Right lobe of liver (tissue), 6 donors: ENCODE measurements around the gene RCL1. TPM values are rescaled to one million over a fixed set of nuclear protein-coding genes. Genes with fewer than 3 reads are reported as not detected.

Experiments used
- ATAC-seq, 4 donors: fragments of 200-7000 bp; cut with Tn5 transposase; one replicate each; pipeline ENCODE4 v1.9.1; 2020; ENCODE audit warnings: mild to moderate bottlenecking in 4 of 4, moderate library complexity in 4 of 4
- DNase-seq, 3 donors: peaks; one replicate each; pipeline ENCODE4 v3.0.0-alpha.2; 2020
- H3K27ac ChIP-seq, 3 donors: fragments of 200-600 bp; one replicate each; pipeline ENCODE4 v1.8.0; 2022
- H3K27me3 ChIP-seq, 2 donors: fragments of 200-600 bp; one replicate each; pipeline ENCODE4 v1.8.0; 2022
- H3K36me3 ChIP-seq, 4 donors: fragments of 200-600 bp; sonication (generic) in 1 of 4; one replicate each; pipeline versions ENCODE4 v1.5.1 to v1.8.0; 2017 to 2022; ENCODE audit warnings: control low read depth in 1 of 4
- H3K4me1 ChIP-seq, 4 donors: fragments of 200-600 bp; sonication (generic) in 1 of 4; one replicate each; pipeline versions ENCODE4 v1.5.1 to v1.8.0; 2017 to 2022; ENCODE audit warnings: control low read depth in 1 of 4
- H3K4me3 ChIP-seq, 3 donors: fragments of 200-600 bp; one replicate each; pipeline ENCODE4 v1.8.0; 2022
- H3K9me3 ChIP-seq, 4 donors: fragments of 200-600 bp; sonication (generic) in 1 of 4; one replicate each; pipeline versions ENCODE4 v1.5.1 to v1.8.0; 2017 to 2022; ENCODE audit warnings: control low read depth in 1 of 4
- POLR2A ChIP-seq: fragments of 450-650 bp; IDR thresholded peaks from one replicate; pipeline ENCODE4 v1.6.1; 2017; ENCODE audit warnings: antibody characterized with exemption, mild to moderate bottlenecking
- WGBS: methylation state at CpG from one replicate; pipeline ENCODE4 v1.1.6; 2018; ENCODE audit warnings: low coverage, low lambda C conversion rate; ENCODE audit not compliant: insufficient coverage; ENCODE audit errors: missing lambda C conversion rate; 5-methylcytosine and 5-hydroxymethylcytosine counted together
- intact Hi-C, 2 donors: fragments of 100-400 bp; cut with DNase I; formaldehyde crosslinking; loops; one replicate each; pipeline versions ENCODE4 v1.11.2 to v1.14.1; 2022
- total RNA-seq, 6 experiments: library from RNA; depleted of rRNA in 2 of 6; stranded (reverse); fragments of >200 nt in 2 of 6; fragmentation: NEBNext Ultra II Directional in 3 of 6; extraction: Animal tissue kit (Norgen Biotek cat#: 25700) in 3 of 6; gene quantifications; one replicate each; pipeline versions ENCODE4 v1.1.0 to v1.2.4, GENCODE V29; 2016 to 2023
- TF ChIP-seq, protein P1 (sequence below), 4 donors: fragments of 200-600 bp in 3 of 4; fragments of 450-650 bp in 1 of 4; IDR thresholded peaks; one replicate each; pipeline versions ENCODE4 v1.5.1 to v1.8.0; 2016 to 2022; ENCODE audit warnings: antibody characterized with exemption in 4 of 4, mild to moderate bottlenecking in 2 of 4
- donor health status: DM: no; HTN: yes; CAD: no.
- donor health status: DM: no; HTN: no; CAD: no.
- donor health status: DM: no; HTN: no; CAD: no.
- donor health status: DM: no; HTN: yes; CAD: no.
- donor health status: DM: no; HTN: yes; CAD: no.

The RCL1 gene
- total RNA-seq, 6 experiments from 2014 or later = 20.2 to 108 (median 63.4) TPM

DNA sequence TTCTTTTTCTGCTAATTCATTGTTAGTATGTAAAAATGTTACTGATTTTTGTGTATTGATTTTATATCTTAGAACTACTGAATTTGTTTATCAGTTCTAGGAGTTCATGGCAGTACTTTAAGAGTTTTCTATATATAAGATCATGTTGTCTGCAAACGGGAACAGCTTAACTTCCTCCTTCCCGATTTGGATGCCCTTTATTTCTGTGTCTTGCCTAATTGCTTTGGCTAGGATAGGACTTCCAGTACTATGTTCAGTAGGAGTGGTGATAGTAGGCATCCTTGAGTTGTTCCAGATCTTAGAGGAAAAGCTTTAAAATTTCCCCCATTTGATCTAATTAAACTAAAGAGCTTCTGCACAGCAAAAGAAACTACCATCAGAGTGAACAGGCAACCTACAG lies 20.1 kb downstream of the RCL1 start:
- no peak overlapping the region for H3K4me3 ChIP-seq
- H3K4me1 ChIP-seq = peaks cover 0 to 18% (median 0%) of the 10 kb centered on the region in 4 donors
- intact Hi-C loops = no loop called here
- TF ChIP-seq, protein P1, sequence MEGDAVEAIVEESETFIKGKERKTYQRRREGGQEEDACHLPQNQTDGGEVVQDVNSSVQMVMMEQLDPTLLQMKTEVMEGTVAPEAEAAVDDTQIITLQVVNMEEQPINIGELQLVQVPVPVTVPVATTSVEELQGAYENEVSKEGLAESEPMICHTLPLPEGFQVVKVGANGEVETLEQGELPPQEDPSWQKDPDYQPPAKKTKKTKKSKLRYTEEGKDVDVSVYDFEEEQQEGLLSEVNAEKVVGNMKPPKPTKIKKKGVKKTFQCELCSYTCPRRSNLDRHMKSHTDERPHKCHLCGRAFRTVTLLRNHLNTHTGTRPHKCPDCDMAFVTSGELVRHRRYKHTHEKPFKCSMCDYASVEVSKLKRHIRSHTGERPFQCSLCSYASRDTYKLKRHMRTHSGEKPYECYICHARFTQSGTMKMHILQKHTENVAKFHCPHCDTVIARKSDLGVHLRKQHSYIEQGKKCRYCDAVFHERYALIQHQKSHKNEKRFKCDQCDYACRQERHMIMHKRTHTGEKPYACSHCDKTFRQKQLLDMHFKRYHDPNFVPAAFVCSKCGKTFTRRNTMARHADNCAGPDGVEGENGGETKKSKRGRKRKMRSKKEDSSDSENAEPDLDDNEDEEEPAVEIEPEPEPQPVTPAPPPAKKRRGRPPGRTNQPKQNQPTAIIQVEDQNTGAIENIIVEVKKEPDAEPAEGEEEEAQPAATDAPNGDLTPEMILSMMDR (IDR thresholded peaks at IDR 0.05) = no peak
- no peak for TF ChIP-seq POLR2A
- WGBS = 38% methylated on average over 2 of the region's 2 CpGs
- H3K36me3 ChIP-seq = no peaks in the 10 kb centered on the region
- H3K9me3 ChIP-seq = no peaks in the 10 kb centered on the region
- H3K27ac ChIP-seq = no peak overlapping the region
- DNase-seq (no peak), ATAC-seq (no peak)
- H3K27me3 ChIP-seq = no peaks in the 10 kb centered on the region

DNA sequence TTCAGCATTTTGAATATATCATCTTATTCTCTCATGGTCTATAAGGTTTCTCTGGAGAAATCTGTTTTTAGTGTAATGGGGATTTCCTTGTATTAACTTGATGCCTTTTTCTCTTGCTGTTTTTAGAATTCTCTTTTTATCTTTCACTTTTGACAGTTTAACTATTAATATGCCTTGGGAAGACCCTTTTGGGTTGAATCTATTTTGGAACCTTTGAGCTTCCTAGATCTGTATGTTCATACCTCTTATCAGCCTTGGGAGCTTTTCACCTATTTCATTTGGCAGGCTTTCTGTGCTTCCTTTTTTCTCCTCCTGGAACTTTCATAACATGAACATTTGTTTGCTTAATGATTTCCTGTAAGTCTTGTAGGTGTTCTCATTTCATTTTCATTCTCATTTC lies 22.2 kb downstream of the RCL1 start:
- intact Hi-C loops = no loop called here
- Histone ChIP-seq H3K4me1 (peaks cover 0 to 13% (median 0%) of the 10 kb centered on the region in 4 donors), H3K4me3 (no peak overlapping the region), H3K36me3 (no peaks in the 10 kb centered on the region), H3K27me3 (no peaks in the 10 kb centered on the region), H3K27ac (no peak overlapping the region), H3K9me3 (no peaks in the 10 kb centered on the region)
- DNase-seq = no peak
- peak; percentile 38 to 82 (median 69) for ATAC-seq
- TF ChIP-seq, protein P1 (IDR thresholded peaks at IDR 0.05) = no peak
- no peak for TF ChIP-seq POLR2A

GRCh38 chr9:4815381-4815956 lies 22.7 kb downstream of the RCL1 start:
- Histone ChIP-seq H3K27me3 (no peaks in the 10 kb centered on the region), H3K9me3 (no peaks in the 10 kb centered on the region), H3K4me1 (peaks cover 0 to 19% (median 0%) of the 10 kb centered on the region in 4 donors), H3K36me3 (no peaks in the 10 kb centered on the region), H3K4me3 (no peak overlapping the region), H3K27ac (peak overlapping the region in 1 of 3 donors; percentile 26)
- peak in 3 of 4 donors; percentile 18 to 31 (median 29) for ATAC-seq
- WGBS = 94% methylated on average over 3 of the region's 7 CpGs
- no peak for DNase-seq
- intact Hi-C loops = no loop called here
- no peak for TF ChIP-seq POLR2A
- TF ChIP-seq, protein P1 (IDR thresholded peaks at IDR 0.05) = no peak

- H3K27ac ChIP-seq = no peak overlapping the region
- no peaks in the 10 kb centered on the region for H3K36me3 ChIP-seq
- H3K4me3 ChIP-seq = no peak overlapping the region
- TF ChIP-seq, protein P1 (IDR thresholded peaks at IDR 0.05) = no peak
- no peak for TF ChIP-seq POLR2A
- peaks cover 0 to 28% (median 8%) of the 10 kb centered on the region in 4 donors for H3K4me1 ChIP-seq
- no peaks in the 10 kb centered on the region for H3K27me3 ChIP-seq
- H3K9me3 ChIP-seq = no peaks in the 10 kb centered on the region
- ATAC-seq (peak in 3 of 4 donors; percentile 11 to 35 (median 29)), DNase-seq (no peak)
- intact Hi-C loops = no loop called here
- 54% methylated on average over 6 of the region's 6 CpGs for WGBS
Observed at GRCh38 chr9:4820168-4820567, 27.4 kb downstream of the RCL1 start.
